ENCODE measurements around the gene KATNIP. TPM values are rescaled to one million over a fixed set of nuclear protein-coding genes. Genes with fewer than 3 reads are reported as not detected.
A peak's percentile ranks its signal among the peaks of the same experiment; 100 is the strongest.

Gene KATNIP
- 38.9 TPM for total RNA-seq

- DNase-seq (ENCODE audit: low spot score) = peak; percentile 100
Observed at GRCh38 chr16:27549746-27550581, at the start of gene KATNIP, which contains the start of gene GTF3C1. KATNIP (plus strand) TSS chr16:27550144; CDS start chr16:27550171, 27 bp downstream. GTF3C1 (minus strand) TSS chr16:27549913; CDS start chr16:27549890, 23 bp downstream.

DNA sequence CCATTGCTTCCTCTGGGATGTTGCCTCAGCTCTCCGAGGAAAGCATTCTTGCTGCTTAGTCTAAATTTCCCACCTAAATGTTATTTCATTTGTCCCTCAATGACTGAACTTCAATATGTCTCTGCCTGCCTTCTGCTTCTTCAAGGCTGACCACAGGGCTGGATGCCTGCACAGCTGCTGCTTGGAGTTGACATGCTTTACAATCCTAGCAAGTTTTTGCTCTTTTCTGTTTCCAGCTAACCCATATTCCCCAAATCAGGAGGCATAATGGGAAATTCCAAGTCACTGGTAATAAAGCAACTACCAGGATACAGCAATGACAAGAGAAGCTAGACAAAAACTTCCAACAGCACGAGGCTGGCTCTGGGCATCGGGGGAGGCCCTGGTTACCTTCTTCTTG is 49.1 kb upstream of the KATNIP start:
- no peak for DNase-seq (ENCODE audit: low spot score)

DNA sequence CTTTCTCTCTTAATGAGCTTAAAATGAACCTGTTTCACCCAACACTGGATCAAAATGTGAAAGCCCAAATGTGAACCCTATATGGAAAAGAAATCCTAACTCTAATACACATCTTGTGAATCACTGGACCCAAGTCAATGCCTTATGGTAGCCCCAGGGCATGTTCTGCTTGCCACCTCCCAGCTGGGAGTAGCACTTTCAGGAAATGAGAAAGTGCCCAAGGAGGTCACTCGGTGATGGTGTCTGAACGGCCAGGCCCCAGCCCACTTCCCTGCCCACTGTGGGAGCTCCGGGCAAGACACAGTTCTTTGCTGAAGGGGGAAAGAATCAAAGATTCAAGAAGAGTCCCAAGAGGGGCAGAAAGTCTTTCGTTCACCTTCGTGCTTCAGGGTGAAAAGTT is 46.3 kb upstream of the KATNIP start:
- no peak for DNase-seq (ENCODE audit: low spot score)

GRCh38 chr16:27505297-27506236 is 44.4 kb upstream of the KATNIP start:
- DNase-seq (ENCODE audit: low spot score) = no peak

DNA sequence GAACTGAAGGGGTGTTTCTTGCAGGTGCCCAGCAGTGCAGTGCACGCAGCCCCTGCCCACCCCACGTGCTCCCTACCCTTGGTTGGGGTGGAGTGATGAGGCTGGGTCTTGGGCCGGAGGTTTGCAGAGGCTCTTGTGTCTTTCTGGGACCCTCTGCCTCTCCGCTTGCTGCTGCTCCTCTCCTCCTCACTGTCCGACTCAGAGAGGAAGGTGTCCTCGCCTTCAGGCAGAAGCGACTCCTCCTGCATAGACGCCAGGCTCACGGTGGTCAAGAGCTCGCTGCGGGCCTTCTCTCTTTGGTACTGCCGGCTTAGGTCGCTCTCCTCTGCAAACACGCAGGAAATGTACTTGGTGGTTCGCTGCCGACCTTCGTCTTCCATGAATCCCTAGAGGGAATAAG is 43.2 kb upstream of the KATNIP start:
- DNase-seq (ENCODE audit: low spot score) = no peak

GRCh38 chr16:27508476-27508875 is 41.5 kb upstream of the KATNIP start:
- DNase-seq (ENCODE audit: low spot score) = no peak

- DNase-seq (ENCODE audit: low spot score) = peak; percentile 46
Observed at GRCh38 chr16:27511657-27512448, 38.1 kb upstream of the KATNIP start.

- DNase-seq (ENCODE audit: low spot score) = no peak
Observed at GRCh38 chr16:27514806-27515205, 35.1 kb upstream of the KATNIP start.

GRCh38 chr16:27515874-27516353 is 34.0 kb upstream of the KATNIP start:
- DNase-seq (ENCODE audit: low spot score) = no peak

GRCh38 chr16:27516365-27516764 is 33.6 kb upstream of the KATNIP start:
- DNase-seq (ENCODE audit: low spot score) = no peak

DNA sequence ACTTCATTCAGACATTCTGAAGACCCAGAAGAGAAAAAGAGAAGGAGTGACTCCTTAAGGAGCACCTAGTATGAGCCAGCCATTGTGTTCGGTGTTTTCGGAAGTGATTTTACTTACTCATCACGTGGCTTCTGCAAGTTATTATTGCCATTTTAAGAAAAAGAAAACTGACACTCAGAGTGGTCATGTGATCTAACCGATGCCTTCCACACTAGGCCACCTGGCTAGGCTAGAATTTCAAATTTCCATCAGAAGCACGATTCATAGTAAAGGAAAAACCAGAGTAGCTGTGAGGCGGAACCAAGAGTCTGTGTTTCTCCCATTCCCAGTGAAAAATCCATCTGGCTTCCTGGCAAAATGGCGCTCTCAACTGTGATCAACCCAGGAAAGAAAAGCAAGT is 32.3 kb upstream of the KATNIP start:
- DNase-seq (ENCODE audit: low spot score) = no peak

DNA sequence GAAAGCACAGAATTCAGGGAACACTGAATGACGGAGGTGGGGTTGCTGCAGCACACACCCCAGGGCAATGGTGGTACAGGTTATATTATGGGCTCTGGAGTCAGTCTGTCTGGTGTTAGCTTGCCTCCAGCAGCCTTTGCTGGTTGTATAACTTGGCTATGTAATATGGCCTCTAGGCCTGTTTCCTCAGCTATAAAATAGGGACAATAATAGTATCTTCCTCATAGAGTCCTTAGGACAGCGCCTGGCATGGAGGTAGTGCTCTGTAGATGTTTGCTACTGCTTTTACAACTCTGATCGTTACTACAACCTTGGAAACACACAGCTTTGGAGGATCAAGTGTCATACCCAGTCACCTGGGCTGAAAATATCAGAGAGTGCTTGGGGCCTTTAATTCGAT is 31.7 kb upstream of the KATNIP start:
- no peak for DNase-seq (ENCODE audit: low spot score)

DNA sequence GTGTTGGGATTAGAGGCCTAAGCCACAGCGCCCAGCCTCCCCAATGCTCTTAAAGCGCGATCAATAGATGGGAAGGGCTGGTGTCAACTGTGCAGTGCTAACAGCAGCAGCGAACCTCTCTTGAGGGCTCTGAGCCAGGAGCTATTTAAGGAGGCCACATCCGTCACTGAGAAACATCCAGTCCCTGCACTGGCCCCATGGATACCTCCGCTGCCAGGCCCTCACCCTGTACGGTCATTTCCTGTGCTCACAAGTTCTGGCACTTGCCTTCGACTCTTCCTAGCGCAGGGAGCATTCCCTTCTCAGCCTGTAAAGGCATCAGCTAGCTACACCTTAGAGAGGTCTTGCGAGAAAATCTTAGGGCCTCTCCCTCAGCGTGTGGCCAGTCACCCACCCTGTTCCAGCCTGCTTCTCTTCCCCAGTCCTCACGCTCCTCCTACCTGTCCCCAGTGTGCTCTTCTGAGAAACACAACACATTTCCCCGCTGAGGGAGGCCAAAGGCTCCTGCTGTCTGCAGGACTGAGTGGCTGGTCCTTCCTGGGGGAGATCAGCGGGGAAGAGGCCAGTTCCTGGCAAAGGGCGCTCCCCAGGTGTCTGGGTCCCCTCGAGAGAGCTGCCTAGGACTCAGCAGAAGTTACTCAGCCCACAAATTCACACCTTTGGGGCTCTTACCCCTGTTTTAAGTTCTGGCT is 28.8 kb upstream of the KATNIP start:
- peak; percentile 51 for DNase-seq (ENCODE audit: low spot score)

- DNase-seq (ENCODE audit: low spot score) = no peak
Observed at GRCh38 chr16:27522173-27522707, 27.7 kb upstream of the KATNIP start.

- DNase-seq (ENCODE audit: low spot score) = no peak
Observed at GRCh38 chr16:27526180-27526579, 23.8 kb upstream of the KATNIP start.

DNA sequence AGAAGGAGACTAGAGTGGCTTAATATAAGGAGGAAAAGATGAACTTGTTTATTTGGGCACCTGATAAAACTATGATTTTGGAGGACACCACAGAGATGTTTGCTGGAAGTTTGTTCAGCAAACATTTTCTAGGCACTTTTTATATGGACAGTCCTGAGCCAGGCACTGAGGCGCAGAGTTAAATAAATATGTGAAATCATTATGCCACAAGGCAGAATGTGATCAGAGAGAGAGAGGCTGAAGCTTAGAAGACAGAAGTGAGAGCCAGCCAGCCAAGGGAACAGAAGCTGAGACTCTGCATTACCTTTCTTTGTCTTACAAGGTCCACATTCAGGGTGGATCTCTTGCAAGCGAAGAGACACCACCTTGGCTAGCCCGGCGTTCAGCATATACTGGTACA is 21.6 kb upstream of the KATNIP start:
- no peak for DNase-seq (ENCODE audit: low spot score)

DNA sequence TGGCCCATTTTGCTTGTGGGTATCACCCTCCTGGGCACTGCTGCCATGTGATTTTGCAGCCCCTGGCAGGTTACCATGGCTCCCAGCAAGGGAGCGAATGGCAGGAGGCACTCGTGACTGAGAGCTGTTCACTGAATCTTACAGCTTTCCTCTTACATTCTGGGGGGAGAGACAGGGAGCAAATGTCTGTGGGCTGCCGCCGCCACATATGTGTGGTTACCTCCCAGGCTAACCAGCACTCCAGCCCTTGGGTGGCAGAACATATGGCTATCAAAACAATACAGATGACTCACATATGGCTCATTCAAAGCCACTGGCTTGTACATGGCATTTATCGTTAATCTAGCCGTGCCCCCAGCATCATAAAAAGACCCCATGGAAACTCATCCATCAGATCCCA is 20.0 kb upstream of the KATNIP start:
- DNase-seq (ENCODE audit: low spot score) = no peak

DNA sequence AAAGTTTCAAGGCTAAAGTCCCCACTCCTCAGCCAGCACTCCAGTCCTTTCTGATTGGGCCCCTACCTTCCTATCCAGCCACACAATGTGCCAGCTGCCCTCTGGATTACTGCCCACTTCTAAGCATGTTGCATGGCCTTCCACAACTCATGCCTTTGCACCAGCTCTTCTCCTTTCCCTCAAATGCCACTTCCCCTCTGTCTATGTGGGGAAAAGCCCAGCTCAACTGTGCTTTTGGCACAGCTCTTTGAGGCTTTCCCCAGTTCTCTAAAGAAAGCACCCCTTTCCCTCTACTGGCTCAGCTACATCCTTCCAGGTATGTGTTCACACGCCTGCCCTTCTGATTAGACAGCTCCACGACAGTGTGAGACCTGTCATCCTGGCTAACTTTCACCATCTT is 18.8 kb upstream of the KATNIP start:
- no peak for DNase-seq (ENCODE audit: low spot score)

- no peak for DNase-seq (ENCODE audit: low spot score)
Observed at GRCh38 chr16:27531826-27532800, 17.8 kb upstream of the KATNIP start.

GRCh38 chr16:27534256-27534655 is 15.7 kb upstream of the KATNIP start:
- DNase-seq (ENCODE audit: low spot score) = no peak
